GM21528 (cell line): ENCODE measurements around the gene RFX1.
"Not testable (repeated sequence)": the region's sequence is repeated elsewhere in the genome, so short reads cannot be mapped to it uniquely, and the experiment has no call there.

Source experiments
- ATAC-seq: cut with Tn5 transposase; IDR thresholded peaks from one replicate; pipeline ENCODE4 v1.9.1; 2021; ENCODE audit warnings: mild to moderate bottlenecking, moderate library complexity; ENCODE audit not compliant: unreplicated experiment, low FRiP score

The RFX1 gene

GRCh38 chr19:14027856-14028450, 21.8 kb upstream of the RFX1 start, which contains the start of gene RLN3:
Gene RLN3, plus strand, starts transcription at chr19:14028148. Its CDS starts 57 bp downstream, at chr19:14028205.
- ATAC-seq, result no peak

DNA sequence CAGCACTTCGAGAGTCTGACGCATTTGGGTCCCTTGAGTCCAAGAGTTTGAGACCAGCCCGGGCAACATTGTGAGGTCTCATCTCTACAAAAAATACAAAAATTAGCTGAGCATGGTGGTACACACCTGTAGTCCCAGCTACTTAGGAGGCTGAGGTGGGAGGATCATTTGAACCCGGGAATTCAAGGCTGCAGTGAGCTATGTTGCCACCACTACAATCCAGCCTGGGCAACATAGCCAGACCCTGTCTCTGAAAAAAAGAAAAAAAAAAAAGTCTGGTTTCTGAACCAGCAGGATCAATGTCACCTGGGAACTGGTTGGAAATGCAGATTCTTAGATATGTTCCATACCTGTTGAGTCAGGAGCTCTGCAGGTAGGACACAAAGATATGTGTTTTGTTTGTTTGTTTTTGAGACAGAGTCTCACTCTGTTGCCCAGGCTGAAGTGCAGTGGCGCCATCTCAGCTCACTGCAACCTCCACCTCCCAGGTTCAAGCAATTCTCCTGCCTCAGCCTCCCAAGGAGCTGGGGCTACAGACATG, 20.6 kb upstream of the RFX1 start:
- not testable (repeated sequence) for ATAC-seq

DNA sequence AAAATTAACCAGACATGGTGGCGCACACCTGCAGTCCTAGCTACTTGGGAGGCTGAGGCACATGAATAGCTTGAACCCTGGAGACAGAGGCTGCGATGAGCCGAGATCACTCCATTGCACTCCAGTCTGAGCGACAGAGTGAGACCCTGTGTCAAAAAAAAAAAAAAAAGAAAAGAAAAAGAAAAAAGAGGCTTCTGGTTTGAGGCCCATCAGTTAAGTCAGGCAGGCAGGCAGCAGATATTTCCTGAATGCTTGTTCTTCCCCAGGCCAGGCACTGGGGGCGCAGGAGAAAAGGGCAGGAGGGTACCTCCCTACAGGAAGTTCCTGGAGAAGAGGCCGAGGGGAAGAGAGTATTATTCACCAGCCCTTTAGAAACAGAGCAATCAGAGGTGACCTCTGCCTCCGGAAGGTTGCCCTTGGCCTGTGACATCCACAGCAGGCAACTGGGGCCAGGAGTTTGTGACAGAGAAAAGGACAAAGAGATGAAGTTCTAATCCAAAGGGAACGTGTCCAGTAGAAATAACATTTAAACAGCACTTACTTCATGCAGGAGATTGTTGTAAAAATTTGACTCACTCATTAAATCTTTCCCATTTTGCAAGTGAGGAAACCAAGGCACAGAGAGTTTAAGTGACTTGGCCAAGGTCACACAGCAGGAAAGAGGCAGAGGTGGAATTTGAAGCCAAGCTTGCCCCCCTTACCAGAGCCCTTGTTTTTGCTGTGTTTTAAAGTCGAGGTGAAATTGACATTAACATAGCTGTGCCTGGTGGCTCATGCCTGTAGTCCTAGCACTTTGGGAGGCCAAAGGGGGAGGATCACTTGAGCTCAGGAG, 17.5 kb upstream of the RFX1 start:
- ATAC-seq, result no peak

GRCh38 chr19:14022469-14022868, 16.3 kb upstream of the RFX1 start:
- no peak for ATAC-seq

DNA sequence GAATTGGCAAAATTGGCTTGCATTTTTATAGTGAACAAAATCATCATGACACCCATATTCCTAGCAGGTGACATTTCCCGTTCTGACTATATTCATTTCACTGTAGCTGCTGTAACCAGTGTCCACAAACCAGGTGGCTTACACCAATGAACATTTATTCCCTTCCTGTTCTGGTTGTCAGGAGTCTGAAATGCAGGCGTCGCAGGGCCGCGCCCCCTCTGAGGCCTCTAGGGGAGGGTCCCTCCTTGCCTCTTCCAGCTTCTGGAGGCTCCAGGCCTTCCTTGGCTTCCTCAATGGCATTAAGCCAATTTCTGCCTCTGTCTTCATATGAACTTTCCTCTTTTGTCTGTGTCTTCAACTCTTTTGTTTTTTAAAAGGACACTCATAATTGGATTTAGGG, 15.4 kb upstream of the RFX1 start:
- no peak for ATAC-seq

GRCh38 chr19:14019739-14020138, 13.6 kb upstream of the RFX1 start:
- ATAC-seq, result not testable (repeated sequence)

GRCh38 chr19:14019100-14019499, 13.0 kb upstream of the RFX1 start:
- ATAC-seq, result no peak

- peak; percentile 71 for ATAC-seq
Observed at GRCh38 chr19:14015524-14016035, 9.5 kb upstream of the RFX1 start.

DNA sequence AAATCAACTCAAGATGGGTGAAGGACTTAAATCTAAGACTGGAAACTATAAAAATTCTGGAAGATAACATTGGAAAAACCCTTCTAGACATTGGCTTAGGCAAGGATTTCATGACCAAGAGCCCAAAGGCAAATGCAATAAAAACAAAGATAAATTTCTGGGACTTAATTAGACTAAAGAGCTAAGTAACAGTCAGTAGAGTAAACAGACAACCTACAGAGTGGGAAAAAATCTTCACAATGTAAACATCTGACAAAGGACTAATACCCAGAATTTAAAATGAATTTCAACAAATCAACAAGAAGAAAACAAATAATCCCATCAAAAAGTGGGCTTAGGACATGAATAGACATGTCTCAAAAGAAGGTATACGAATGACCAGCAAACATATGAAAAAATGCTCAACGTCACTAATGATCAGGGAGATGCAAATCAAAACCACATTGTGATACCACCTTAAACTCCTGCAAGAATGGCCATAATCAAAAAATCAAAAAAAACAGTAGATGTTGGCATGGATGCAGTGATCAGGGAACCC, 6.3 kb upstream of the RFX1 start:
- no peak for ATAC-seq

DNA sequence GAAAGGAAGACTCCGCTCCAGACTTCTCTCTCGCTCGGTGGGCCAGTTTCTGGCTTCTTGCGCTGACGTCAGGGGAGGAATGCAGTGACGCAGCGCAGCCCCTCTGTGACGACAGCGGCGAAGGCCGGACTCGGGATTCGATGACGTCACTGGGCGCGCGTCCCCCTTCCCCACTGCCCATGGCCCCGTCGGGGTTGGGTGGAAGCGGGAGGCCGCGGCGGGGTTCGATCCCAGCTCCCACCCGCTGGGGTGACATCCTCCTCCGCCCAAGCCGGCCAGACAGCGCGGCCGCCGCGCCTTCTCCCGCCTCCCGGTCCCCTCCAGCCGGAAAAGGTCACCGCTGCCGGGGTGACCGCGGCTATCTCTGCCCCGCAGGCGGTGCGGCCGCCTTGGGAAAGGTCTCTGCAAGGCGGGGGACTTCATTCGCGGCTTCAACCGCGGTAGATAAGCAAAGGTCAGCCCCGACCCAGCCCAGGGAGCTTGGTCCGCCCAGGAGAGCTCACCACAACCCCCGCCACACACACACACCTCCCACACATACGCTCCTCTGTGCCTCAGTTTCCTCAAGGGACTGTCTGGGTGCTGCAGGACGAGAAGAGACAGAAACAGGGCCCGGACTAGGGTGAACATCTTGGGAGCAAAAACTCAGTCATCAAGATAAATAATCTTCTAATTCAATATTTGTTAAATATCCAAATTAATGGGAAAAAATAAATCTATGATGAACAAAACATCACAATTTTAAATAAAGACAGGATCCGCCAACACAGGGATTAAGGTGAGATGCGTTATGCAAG, 844 bp upstream of the RFX1 start:
- ATAC-seq, result peak; percentile 36

- ATAC-seq, result peak; percentile 32
Observed at GRCh38 chr19:14005349-14006084, 603 bp downstream of the RFX1 start.

DNA sequence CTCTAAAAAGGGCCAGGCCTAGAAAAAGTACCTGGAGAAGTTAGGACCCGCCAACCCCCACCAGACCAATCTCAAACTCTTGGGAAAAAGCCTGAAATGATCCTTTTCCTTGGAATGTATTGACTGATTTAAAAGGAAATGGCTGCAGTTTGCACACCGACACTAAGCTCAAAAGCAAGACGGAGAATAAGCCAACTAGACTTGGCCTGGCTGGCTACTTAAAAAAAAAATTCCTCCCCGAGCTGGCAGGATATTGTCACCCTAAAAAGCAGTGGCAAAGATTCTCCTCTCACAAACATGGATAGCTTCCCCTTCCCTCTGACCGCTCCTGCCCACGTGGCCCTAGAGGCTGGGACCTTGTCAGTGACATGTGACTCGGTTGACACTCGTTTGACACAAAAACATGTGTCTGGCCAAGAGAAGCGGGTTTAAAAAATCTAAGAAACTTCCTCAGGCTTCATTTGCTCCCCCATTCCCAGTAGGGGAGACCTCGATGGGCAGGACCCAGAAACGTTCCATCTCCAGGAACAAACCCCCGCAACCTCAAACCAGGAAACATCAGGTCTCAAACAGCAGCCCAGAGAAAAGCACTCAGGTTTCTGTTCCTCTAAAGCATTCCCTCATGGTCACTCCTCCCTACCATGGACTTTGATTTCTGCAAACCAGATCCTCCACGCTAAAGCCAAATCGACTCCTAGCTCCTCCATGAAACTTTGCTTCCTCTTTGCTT, 1.3 kb downstream of the RFX1 start:
- ATAC-seq, result no peak

- no peak for ATAC-seq
Observed at GRCh38 chr19:14003251-14004055, 2.7 kb downstream of the RFX1 start.

GRCh38 chr19:14002571-14003250, 3.4 kb downstream of the RFX1 start:
- ATAC-seq, result no peak

GRCh38 chr19:14000691-14001375, 5.3 kb downstream of the RFX1 start:
- ATAC-seq, result no peak

GRCh38 chr19:13999085-13999484, 7.0 kb downstream of the RFX1 start:
- no peak for ATAC-seq

DNA sequence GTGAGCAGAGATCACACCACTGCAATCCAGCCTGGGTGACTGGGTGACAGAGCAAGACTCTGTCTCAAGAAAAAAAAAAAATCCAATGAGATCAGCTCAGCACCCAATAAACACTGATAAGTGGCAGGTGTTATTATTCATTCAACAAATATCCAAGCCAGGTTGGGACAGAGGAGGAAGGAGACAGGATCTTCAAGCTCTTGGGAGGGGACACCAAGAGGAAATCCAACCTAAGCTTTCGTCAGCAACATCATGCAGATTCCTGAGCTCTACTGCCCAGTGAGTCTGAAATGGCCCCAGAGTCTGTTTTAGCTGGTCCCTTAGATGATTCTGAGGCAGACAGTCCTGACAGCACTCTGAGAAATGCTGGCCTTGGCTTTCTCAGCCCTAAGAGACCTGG, 7.7 kb downstream of the RFX1 start:
- no peak for ATAC-seq
